G401 (cell line): ENCODE data around the gene MAP7D1. TPM values are rescaled to one million over a fixed set of nuclear protein-coding genes. Genes with fewer than 3 reads are reported as not detected.

ENCODE experiments used
- DNase-seq: peaks from one replicate; pipeline ENCODE4 v3.0.0-alpha.2; 2015; ENCODE audit warnings: low spot score
- in situ Hi-C: cut with HindIII; loops from 2 replicates; pipeline ENCODE4 v1.10.0; 2016; ENCODE audit warnings: low sequenced_read_pairs, mixed read lengths
- total RNA-seq: library from RNA; depleted of rRNA; stranded (reverse); fragments of >200 nt; shearing (Covaris generic); gene quantifications from 2 replicates; pipeline ENCODE4 v1.2.3, GENCODE V29; 2014; rRNA removed

MAP7D1 gene
- 117 and 127 TPM in 2 replicates for total RNA-seq

DNA sequence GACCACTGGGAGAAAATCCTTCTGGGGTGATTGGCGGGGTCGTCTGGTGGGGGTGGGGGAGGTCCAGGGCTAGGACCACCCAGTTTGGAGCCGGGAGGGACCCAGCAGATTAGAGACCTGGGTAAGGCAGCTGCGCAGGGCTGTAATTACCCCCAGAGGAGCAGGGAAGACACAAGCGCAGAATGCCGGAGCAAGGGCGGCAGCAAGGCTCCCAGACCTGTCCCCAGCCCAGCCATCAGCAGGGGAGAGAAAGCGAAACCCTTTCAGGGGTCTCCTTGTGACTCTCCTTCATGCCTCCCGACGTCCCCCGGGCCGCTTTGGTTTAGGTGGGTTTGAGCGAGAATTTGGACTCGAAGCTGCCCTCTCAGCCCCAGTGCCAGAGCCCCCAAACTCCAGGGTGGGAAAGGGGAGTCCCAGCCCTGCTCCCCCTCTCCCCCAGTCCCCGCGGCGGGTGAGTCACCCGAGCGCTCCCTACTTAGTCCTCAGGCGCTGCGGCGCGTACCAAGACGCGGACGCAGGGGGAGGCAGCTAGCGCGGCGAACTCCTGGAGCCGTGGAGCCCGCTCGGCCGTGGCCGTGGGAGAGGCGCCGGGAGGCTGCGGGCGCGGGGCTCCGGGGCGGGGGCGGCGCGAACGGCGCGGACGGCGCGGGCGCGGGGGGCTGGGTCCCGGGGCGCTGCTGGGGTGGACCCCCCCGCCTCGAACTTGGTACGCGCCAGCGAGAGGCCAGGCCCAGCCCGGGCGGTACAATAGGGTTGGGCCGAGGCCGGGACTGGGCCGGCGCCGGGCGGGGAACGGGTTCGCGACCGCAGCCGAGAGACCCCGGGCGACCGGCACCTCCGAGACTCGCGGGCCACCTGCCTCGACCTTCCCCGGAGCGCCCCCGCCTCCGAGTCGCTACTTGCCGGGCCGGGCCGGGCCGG lies at the start of gene MAP7D1:
TSS of gene MAP7D1 (plus strand) at position 753 of the 921 bp plus-strand sequence. CDS start 258 bp downstream, outside the sequence.
- in situ Hi-C loops: no loop called here
- peak; percentile 82 for DNase-seq

DNA sequence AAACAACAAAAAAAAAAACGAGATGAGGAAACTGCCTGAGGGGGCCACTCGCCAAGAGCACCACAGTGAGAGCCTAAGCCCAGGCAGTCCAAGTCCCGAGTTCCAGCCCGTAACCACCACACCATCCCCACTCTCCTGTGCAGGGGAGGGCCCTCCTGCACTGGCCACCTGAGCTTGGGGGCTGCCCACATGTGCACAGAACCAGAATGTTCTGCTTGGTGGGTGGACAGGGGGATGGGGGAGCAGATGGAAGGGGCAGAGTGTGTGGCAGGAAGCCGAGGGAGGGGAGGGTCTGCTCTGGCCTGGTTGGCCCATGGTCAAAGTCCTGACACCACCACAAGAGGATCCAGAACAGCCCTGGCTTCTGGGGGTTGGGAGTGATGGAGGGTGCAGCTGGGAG lies 49.7 kb upstream of the MAP7D1 start:
- in situ Hi-C loops: no loop called here
- DNase-seq: no peak

- no peak for DNase-seq
- in situ Hi-C loops: no loop called here
These were observed 48.6 kb upstream of the MAP7D1 start for GRCh38 chr1:36107394-36107793.

GRCh38 chr1:36108314-36108713 lies 47.6 kb upstream of the MAP7D1 start:
- DNase-seq: no peak

GRCh38 chr1:36109041-36109679 lies 46.8 kb upstream of the MAP7D1 start:
- no peak for DNase-seq
- in situ Hi-C loops: no loop called here

More at GRCh38 chr1:36108314-36108713, 47.6 kb upstream of the MAP7D1 start:
- in situ Hi-C loops: no loop called here

DNA sequence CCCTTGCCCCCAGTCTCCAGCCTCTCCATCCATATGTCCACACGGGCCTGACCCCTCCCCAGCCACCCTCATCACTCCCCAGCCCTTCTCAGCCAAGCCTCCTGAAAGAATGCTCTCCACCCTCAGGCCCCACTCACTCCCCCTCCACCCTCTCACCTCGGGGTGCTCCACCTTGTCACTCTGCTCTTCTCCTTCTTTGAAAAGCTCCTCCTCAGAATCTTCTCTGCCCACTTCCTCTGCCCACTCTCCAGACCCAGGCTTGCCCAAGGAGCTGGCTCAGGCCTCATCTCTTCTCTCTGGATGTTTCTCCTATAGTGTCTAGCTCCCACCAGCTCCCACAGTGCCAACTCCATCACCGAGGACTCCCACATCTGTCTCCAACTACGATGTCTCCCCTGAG lies 44.8 kb upstream of the MAP7D1 start:
- in situ Hi-C loops: no loop called here

DNA sequence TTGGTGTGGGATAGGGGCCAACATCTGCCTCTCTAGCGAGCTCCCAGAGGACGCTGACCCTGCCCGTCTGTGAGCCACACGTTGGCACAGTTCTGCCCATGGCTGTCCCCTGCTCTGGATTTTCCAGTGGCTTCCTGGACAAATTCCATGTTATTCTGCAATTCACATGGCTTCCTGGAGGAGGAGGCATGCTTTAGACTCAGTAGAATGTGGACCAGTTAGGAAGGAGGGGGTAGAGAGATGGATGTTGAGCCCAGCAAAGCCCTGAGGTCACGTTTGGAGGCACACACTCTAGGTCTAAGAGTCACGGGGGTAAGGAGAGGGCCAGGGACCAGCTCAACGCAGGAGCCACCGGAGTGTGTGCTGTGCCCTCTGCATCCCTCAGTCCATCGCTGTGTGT lies 43.1 kb upstream of the MAP7D1 start:
- no peak for DNase-seq
- in situ Hi-C loops: no loop called here

More for the DNA sequence above, 44.8 kb upstream of the MAP7D1 start:
- DNase-seq: no peak

DNA sequence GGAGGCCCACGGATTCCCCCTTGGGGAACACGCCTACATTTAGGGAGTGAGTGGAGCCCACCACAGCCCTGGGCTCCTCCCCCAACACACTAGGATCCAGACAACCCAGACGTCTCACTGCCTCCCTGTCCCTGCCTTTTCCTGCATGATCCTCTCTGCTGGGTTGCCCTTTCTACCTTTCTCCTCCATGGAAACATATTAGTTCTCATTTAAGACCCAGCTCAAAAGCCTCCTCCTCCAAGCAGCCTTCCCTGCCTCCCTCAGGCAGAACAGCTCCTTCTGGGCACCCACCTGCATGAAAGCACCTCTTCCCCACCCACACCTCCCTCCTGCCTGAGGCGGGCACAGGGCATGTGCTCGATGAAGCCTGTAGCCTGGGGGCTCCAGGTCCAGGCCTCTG lies 41.6 kb upstream of the MAP7D1 start:
- in situ Hi-C loops: no loop called here

GRCh38 chr1:36115200-36115669 lies 40.7 kb upstream of the MAP7D1 start:
- in situ Hi-C loops: no loop called here
- DNase-seq: peak; percentile 89

More for the DNA sequence above, 41.6 kb upstream of the MAP7D1 start:
- no peak for DNase-seq

GRCh38 chr1:36115931-36116330 lies 40.0 kb upstream of the MAP7D1 start:
- in situ Hi-C loops: no loop called here
- no peak for DNase-seq

- DNase-seq: no peak
- in situ Hi-C loops: no loop called here
These were observed 39.1 kb upstream of the MAP7D1 start for GRCh38 chr1:36116901-36117300.

GRCh38 chr1:36118447-36119204 lies 37.3 kb upstream of the MAP7D1 start:
- DNase-seq: no peak
- in situ Hi-C loops: no loop called here

- in situ Hi-C loops: no loop called here
- no peak for DNase-seq
These were observed 36.5 kb upstream of the MAP7D1 start for GRCh38 chr1:36119456-36119855.

DNA sequence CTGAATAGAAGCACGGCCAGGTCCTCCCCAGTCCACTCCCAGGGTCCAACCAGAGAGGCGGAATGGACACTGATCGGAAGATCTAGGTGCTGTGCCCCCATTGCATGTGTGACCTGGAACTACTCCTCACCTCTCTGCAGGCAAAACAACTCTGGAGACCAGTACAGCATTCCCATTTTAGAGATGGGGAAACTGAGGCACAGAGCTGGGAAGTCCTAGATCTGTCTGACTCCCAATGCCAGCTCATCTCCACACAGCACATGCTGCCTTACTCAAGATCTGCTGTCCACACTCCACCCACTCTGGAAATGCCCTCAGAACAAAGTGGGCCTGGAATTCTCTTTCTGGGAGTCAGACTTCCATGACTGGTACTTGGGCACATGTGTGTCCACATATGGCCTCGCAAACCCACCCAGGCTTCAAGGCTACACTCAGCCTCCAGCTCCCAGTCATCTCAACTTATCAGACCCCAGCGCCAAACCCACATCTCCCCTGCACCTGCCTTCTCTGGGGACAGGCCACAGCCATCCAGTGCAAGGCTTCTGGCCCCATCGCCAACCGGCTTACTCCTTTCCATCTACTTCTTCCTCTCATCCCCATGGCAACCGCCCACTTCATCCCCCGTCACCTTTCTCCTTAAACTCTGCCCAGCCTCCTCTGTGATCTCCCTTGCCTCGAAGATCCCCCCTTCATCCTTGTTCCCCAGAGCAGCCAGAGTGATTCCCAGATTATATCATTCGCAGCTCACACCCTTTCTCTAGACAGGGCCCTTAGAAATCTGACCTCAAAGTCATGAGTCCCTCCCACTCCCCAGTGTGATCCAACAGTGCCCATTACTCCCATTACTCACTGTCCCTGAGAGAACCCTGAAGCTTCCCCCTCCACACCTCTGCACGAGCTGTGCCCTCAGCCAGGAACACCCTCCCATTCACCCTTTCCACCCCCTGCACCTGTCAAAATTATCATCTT lies 33.6 kb upstream of the MAP7D1 start:
- in situ Hi-C loops: no loop called here
- no peak for DNase-seq

DNA sequence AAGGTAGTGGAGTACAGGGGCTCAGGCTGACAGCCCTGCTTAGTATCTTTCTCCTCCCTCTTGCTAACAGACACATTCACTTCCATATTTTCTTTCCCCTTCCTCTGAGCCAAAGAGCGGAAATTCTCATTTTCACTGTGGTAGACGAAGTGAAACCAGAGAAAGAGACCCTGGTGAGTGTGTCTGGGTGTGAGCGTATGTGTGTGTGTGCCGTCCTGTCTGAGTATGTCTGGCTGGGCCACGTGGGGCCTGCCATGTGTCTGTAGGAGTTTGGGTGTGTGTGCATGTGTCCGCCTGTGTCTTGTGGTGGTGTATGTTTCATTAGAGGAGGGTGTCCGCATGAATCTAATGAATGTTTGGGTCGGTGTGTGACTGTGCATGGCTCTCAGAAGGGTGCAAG lies 32.6 kb upstream of the MAP7D1 start:
- no peak for DNase-seq
- in situ Hi-C loops: no loop called here

DNA sequence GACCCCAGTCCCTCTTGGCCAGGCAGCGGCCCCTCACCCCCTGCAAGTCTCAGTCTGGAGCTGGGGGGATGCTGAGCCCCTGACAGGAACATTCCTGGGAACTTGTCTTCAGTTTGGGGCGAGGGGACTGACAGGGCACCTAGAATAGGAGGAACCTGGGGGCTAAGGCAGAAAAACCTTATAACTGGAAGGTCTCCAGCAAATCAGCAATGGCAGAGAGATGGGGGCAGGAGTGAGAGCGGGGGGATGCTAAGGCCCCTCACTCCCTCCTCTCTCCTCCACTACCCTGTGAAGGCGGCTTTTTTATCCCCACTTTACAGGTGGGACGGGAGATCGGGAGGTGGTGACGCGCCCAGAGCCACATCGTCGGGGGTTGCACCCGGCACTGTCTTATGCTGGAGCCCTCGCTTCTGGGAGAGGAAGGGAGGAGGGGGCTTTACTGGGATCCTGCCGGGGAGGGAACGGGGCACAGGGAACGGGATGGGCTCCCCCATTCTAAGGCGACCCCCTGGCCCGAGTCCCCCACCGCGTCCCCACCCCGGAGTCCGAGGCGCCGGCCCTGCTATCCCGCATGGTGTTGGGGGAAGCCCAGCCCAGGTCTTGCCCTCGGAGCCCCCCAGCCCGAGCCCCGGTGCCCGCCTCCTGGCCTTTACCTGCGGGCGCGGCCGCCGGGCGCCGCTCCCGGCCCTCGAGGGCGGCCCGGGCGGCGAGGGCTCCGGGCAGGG lies 31.4 kb upstream of the MAP7D1 start:
- no peak for DNase-seq

DNA sequence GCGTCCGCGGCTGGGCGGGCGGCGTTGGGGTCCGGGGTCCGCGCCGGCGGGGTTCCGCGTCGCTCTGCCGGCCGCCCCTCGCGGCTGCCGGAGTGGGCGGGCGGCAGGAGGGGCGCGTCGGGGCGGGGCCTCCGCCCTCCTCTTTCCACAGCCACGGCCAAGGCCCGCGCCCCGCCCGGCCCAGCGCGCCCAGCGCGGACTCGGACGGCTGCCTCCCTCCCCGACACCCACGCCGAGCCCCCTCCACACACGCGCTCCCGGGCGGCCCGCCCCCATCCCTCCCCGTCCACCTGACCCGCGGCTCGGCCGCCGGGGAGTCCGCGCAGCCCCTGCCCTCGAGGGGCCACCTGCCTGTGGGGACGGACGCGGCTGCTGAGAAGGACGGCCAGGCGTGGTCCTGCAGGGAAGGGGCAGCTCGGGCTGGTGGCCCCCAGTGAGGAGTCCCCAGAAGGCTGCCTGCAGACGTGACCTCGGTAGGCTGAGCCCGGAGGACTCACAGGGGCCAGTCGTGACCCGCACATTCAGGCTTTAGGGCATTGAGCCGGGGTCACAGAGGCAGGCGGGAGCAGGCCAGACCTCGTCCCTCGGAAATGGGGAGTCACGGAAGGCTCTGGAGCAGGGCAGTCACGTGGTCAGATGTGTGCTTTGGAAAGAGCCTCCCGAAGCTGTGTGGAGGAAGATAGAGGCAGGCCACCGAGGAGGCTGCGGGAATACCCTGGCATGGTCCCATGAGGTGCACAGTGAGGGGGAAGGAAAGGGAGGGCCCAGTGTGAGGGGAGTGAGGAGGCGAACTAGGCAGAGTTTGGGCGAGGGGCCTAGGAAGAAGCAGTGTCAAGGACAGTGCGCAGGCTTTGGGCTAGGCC lies 30.6 kb upstream of the MAP7D1 start, which contains the start of gene COL8A2:
TSS of gene COL8A2 (minus strand) at position 94 of the 863 bp plus-strand sequence. CDS start 24,980 bp downstream, outside the sequence.
- in situ Hi-C loops: no loop called here
- no peak for DNase-seq

More for the DNA sequence above, 31.4 kb upstream of the MAP7D1 start:
- in situ Hi-C loops: no loop called here
